Measurements from ENCODE around the gene AFAP1L1.

Gene AFAP1L1

GRCh38 chr5:149376711-149377447 is 105.2 kb downstream of the AFAP1L1 start:
- no peak for DNase-seq (ENCODE audit: low spot score)
- in situ Hi-C loops (cut with MboI; ENCODE audit: low sequenced_read_pairs, unreplicated experiment): loop anchor here (10.0 kb wide), 1 partner anchor 188 kb away; no protein-coding TSS in a partner anchor
- TF ChIP-seq CTCF (IDR thresholded peaks at IDR 0.05; ENCODE audit: borderline replicate concordance, control extremely low read depth, extremely low read depth, insufficient read depth, missing control alignments): no peak

- DNase-seq (ENCODE audit: low spot score): no peak
- in situ Hi-C loops (cut with MboI; ENCODE audit: low sequenced_read_pairs, unreplicated experiment): loop anchor here (10.0 kb wide), 1 partner anchor 186 kb away; no protein-coding TSS in a partner anchor
- TF ChIP-seq CTCF (IDR thresholded peaks at IDR 0.05; ENCODE audit: borderline replicate concordance, control extremely low read depth, extremely low read depth, insufficient read depth, missing control alignments): no peak
Observed at GRCh38 chr5:149378241-149378820, 106.7 kb downstream of the AFAP1L1 start.

- in situ Hi-C loops (cut with MboI; ENCODE audit: low sequenced_read_pairs, unreplicated experiment): loop anchor here (10.0 kb wide), 1 partner anchor 186 kb away; no protein-coding TSS in a partner anchor
- TF ChIP-seq CTCF (IDR thresholded peaks at IDR 0.05; ENCODE audit: borderline replicate concordance, control extremely low read depth, extremely low read depth, insufficient read depth, missing control alignments): no peak
- no peak for DNase-seq (ENCODE audit: low spot score)
Observed at GRCh38 chr5:149379177-149379761, 107.6 kb downstream of the AFAP1L1 start, which contains the start of gene IL17B. Gene IL17B (minus strand): TSS chr5:149379292. CDS start chr5:149379225, 67 bp downstream.

GRCh38 chr5:149379818-149380374 is 108.2 kb downstream of the AFAP1L1 start:
- no peak for TF ChIP-seq CTCF (IDR thresholded peaks at IDR 0.05; ENCODE audit: borderline replicate concordance, control extremely low read depth, extremely low read depth, insufficient read depth, missing control alignments)
- in situ Hi-C loops (cut with MboI; ENCODE audit: low sequenced_read_pairs, unreplicated experiment): loop anchor here (10.0 kb wide), 1 partner anchor 185 kb away; no protein-coding TSS in a partner anchor
- DNase-seq (ENCODE audit: low spot score): no peak

GRCh38 chr5:149380466-149381121 is 108.9 kb downstream of the AFAP1L1 start:
- in situ Hi-C loops (cut with MboI; ENCODE audit: low sequenced_read_pairs, unreplicated experiment): no loop called here
- no peak for DNase-seq (ENCODE audit: low spot score)
- no peak for TF ChIP-seq CTCF (IDR thresholded peaks at IDR 0.05; ENCODE audit: borderline replicate concordance, control extremely low read depth, extremely low read depth, insufficient read depth, missing control alignments)

Measured in GM13976 (cell line).